Lower leg skin (tissue), 3 donors: ENCODE data around the gene RMI2.

Experiments
- POLR2A ChIP-seq, 2 donors: fragments of 450-650 bp; IDR thresholded peaks; one replicate each; pipeline ENCODE4 v1.6.1; 2016 to 2017; ENCODE audit warnings: antibody characterized with exemption in 2 of 2, mild to moderate bottlenecking in 1 of 2, moderate library complexity in 1 of 2
- TF ChIP-seq, protein P1 (sequence below), 3 donors: fragments of 450-650 bp; IDR thresholded peaks; one replicate each; pipeline ENCODE4 v1.5.1; 2016; ENCODE audit warnings: antibody characterized with exemption in 3 of 3, mild to moderate bottlenecking in 3 of 3, moderate library complexity in 2 of 3

DNA sequence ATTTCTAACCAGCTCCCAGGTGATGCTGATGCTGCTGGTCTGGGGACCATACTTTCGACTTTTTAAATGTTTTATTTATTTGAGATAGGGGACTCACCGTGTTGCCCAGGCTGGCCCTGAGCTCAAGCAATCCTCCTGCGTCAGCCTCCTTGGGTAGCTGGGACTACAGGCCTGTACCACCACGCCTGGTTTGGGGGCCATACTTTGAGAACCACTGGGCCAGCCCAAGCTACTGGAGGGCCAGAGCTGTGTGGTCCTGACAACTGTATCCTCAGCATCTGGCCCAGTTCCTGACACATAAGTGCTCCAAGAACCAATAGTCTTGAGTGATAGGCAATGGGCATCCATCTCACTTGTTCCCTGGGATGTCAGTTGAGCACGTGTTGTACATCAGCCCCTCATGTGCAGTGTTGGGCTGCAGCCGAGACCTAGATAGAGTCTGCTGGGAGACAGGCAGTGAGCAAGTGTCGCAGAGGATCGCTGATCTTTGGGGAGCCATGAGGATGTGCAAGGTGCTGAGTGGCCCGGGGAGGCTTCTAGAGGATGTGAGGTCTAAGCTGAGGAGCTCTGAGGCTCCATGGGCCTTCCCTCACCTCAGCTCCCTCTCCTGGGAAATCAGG, 1.6 kb downstream of the RMI2 start:
- TF ChIP-seq, protein P1, sequence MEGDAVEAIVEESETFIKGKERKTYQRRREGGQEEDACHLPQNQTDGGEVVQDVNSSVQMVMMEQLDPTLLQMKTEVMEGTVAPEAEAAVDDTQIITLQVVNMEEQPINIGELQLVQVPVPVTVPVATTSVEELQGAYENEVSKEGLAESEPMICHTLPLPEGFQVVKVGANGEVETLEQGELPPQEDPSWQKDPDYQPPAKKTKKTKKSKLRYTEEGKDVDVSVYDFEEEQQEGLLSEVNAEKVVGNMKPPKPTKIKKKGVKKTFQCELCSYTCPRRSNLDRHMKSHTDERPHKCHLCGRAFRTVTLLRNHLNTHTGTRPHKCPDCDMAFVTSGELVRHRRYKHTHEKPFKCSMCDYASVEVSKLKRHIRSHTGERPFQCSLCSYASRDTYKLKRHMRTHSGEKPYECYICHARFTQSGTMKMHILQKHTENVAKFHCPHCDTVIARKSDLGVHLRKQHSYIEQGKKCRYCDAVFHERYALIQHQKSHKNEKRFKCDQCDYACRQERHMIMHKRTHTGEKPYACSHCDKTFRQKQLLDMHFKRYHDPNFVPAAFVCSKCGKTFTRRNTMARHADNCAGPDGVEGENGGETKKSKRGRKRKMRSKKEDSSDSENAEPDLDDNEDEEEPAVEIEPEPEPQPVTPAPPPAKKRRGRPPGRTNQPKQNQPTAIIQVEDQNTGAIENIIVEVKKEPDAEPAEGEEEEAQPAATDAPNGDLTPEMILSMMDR (IDR thresholded peaks at IDR 0.05), result no peak
- TF ChIP-seq POLR2A (IDR thresholded peaks at IDR 0.05), result no peak
